ENCODE results near the gene PON3. TPM values are rescaled to one million over a fixed set of nuclear protein-coding genes. Genes with fewer than 3 reads are reported as not detected.

PON3 gene
- 10 to 100 TPM in 1 of 12 donors, 1 to 10 TPM in 9, not detected in 2; 3.0 to 13.5 (median 4.8) TPM for polyA plus RNA-seq (ENCODE audit: insufficient read length in 12 of 12)
- long read RNA-seq, donor 1, result 0 reads
- long read RNA-seq, donor 2, result 0 reads
- long read RNA-seq, donor 3, result 0 reads
- long read RNA-seq, donor 4, partial matches to known transcripts, result 0 of 1 reads
- long read RNA-seq, donor 4, other reads (novel, unspliced or antisense), result 0 of 1 reads
- long read RNA-seq, donor 5, result 0 reads
- long read RNA-seq, donor 6, result 0 reads
- long read RNA-seq, donor 7, partial matches to known transcripts, result 0 of 2 reads
- long read RNA-seq, donor 7, other reads (novel, unspliced or antisense), result 0 of 2 reads
- long read RNA-seq, donor 8, result 0 reads
- long read RNA-seq, donor 9, result 0 reads
- long read RNA-seq, donor 10, partial matches to known transcripts, result 0 of 1 reads
- long read RNA-seq, donor 10, other reads (novel, unspliced or antisense), result 0 of 1 reads
- long read RNA-seq, donor 11, partial matches to known transcripts, result 0 of 1 reads
- long read RNA-seq, donor 11, other reads (novel, unspliced or antisense), result 0 of 1 reads

- peak; percentile 38 for DNase-seq
These were observed at the start of gene PON3 for GRCh38 chr7:95396136-95397032. TSS of gene PON3 (minus strand) at chr7:95396375. CDS start at chr7:95396350, 25 bp downstream.

GRCh38 chr7:95444796-95445195 lies 48.6 kb upstream of the PON3 start:
- DNase-seq, result no peak

- no peak for DNase-seq
These were observed 45.1 kb upstream of the PON3 start for GRCh38 chr7:95441042-95441823.

- DNase-seq, result no peak
These were observed 44.3 kb upstream of the PON3 start for GRCh38 chr7:95440394-95441038.

- DNase-seq, result no peak
These were observed 40.2 kb upstream of the PON3 start for GRCh38 chr7:95436407-95436806.

- no peak for DNase-seq
These were observed 39.2 kb upstream of the PON3 start for GRCh38 chr7:95435422-95435780.

- peak; percentile 79 for DNase-seq
These were observed 38.6 kb upstream of the PON3 start, which contains the start of gene PON2 for GRCh38 chr7:95434557-95435421. TSS of gene PON2 (minus strand) at chr7:95435028. CDS start at chr7:95434951, 77 bp downstream.

- DNase-seq, result no peak
These were observed 37.9 kb upstream of the PON3 start for GRCh38 chr7:95433952-95434556.

- no peak for DNase-seq
These were observed 37.0 kb upstream of the PON3 start for GRCh38 chr7:95433129-95433528.

GRCh38 chr7:95432606-95433005 lies 36.4 kb upstream of the PON3 start:
- DNase-seq, result no peak

GRCh38 chr7:95430864-95431263 lies 34.7 kb upstream of the PON3 start:
- DNase-seq, result no peak

GRCh38 chr7:95429241-95429990 lies 33.2 kb upstream of the PON3 start:
- DNase-seq, result no peak

- no peak for DNase-seq
These were observed 31.8 kb upstream of the PON3 start for GRCh38 chr7:95427914-95428516.

- DNase-seq, result no peak
These were observed 31.0 kb upstream of the PON3 start for GRCh38 chr7:95427166-95427565.

GRCh38 chr7:95425694-95426093 lies 29.5 kb upstream of the PON3 start:
- DNase-seq, result no peak

- DNase-seq, result no peak
These were observed 28.5 kb upstream of the PON3 start for GRCh38 chr7:95424716-95425115.

GRCh38 chr7:95421847-95422444 lies 25.8 kb upstream of the PON3 start:
- DNase-seq, result no peak
